Measurements from ENCODE around the gene MSGN1.

The MSGN1 gene

GRCh38 chr2:17805166-17805565, 11.1 kb upstream of the MSGN1 start:
- Histone ChIP-seq H3K9ac (ENCODE audit: low read length) (no peak overlapping the region), H3K4me3 (ENCODE audit: low read depth, low read length, poor library complexity, severe bottlenecking) (no peak overlapping the region), H3K27ac (ENCODE audit: low read depth, low read length, poor library complexity, severe bottlenecking) (no peak overlapping the region), H3F3A (ENCODE audit: insufficient read depth, low read length) (no peaks in the 10 kb centered on the region), H3K4me2 (ENCODE audit: low read length) (no peak overlapping the region), H3K79me2 (ENCODE audit: insufficient read depth, low read length) (no peaks in the 10 kb centered on the region), H3K4me1 (ENCODE audit: insufficient read depth, low read length, severe bottlenecking) (no peaks in the 10 kb centered on the region), H4K20me1 (ENCODE audit: insufficient read depth, low read length) (no peaks in the 10 kb centered on the region), H2AFZ (ENCODE audit: low read length) (no peak overlapping the region), H3K9me2 (ENCODE audit: low read depth, low read length) (no peaks in the 10 kb centered on the region), H3K27me3 (ENCODE audit: insufficient read depth, low read length) (no peaks in the 10 kb centered on the region), H3K36me3 (ENCODE audit: insufficient read depth, low read length) (no peaks in the 10 kb centered on the region), H3K9me3 (ENCODE audit: low read length) (no peaks in the 10 kb centered on the region)
- TF ChIP-seq CTCF (IDR thresholded peaks at IDR 0.05; ENCODE audit: low read length) (no peak), EZH2 (IDR thresholded peaks at IDR 0.05; ENCODE audit: borderline replicate concordance, low read length) (no peak)

GRCh38 chr2:17805717-17806363, 10.4 kb upstream of the MSGN1 start:
- H3K27ac ChIP-seq (ENCODE audit: low read depth, low read length, poor library complexity, severe bottlenecking), result no peak overlapping the region
- no peak for TF ChIP-seq CTCF (IDR thresholded peaks at IDR 0.05; ENCODE audit: low read length)
- TF ChIP-seq EZH2 (IDR thresholded peaks at IDR 0.05; ENCODE audit: borderline replicate concordance, low read length), result no peak
- H3K36me3 ChIP-seq (ENCODE audit: insufficient read depth, low read length), result no peaks in the 10 kb centered on the region
- H3K4me3 ChIP-seq (ENCODE audit: low read depth, low read length, poor library complexity, severe bottlenecking), result no peak overlapping the region
- H3F3A ChIP-seq (ENCODE audit: insufficient read depth, low read length), result no peaks in the 10 kb centered on the region
- no peak overlapping the region for H3K4me2 ChIP-seq (ENCODE audit: low read length)
- no peak overlapping the region for H3K9ac ChIP-seq (ENCODE audit: low read length)
- H3K9me2 ChIP-seq (ENCODE audit: low read depth, low read length), result no peaks in the 10 kb centered on the region
- no peaks in the 10 kb centered on the region for H3K4me1 ChIP-seq (ENCODE audit: insufficient read depth, low read length, severe bottlenecking)
- H4K20me1 ChIP-seq (ENCODE audit: insufficient read depth, low read length), result no peaks in the 10 kb centered on the region
- H3K79me2 ChIP-seq (ENCODE audit: insufficient read depth, low read length), result no peaks in the 10 kb centered on the region
- no peak overlapping the region for H2AFZ ChIP-seq (ENCODE audit: low read length)
- H3K9me3 ChIP-seq (ENCODE audit: low read length), result no peaks in the 10 kb centered on the region
- H3K27me3 ChIP-seq (ENCODE audit: insufficient read depth, low read length), result no peaks in the 10 kb centered on the region

- no peak overlapping the region for H3K4me2 ChIP-seq (ENCODE audit: low read length)
- no peaks in the 10 kb centered on the region for H3F3A ChIP-seq (ENCODE audit: insufficient read depth, low read length)
- no peaks in the 10 kb centered on the region for H3K4me1 ChIP-seq (ENCODE audit: insufficient read depth, low read length, severe bottlenecking)
- no peak overlapping the region for H2AFZ ChIP-seq (ENCODE audit: low read length)
- H3K36me3 ChIP-seq (ENCODE audit: insufficient read depth, low read length), result no peaks in the 10 kb centered on the region
- H3K79me2 ChIP-seq (ENCODE audit: insufficient read depth, low read length), result no peaks in the 10 kb centered on the region
- H3K9ac ChIP-seq (ENCODE audit: low read length), result no peak overlapping the region
- no peaks in the 10 kb centered on the region for H3K27me3 ChIP-seq (ENCODE audit: insufficient read depth, low read length)
- H3K4me3 ChIP-seq (ENCODE audit: low read depth, low read length, poor library complexity, severe bottlenecking), result no peak overlapping the region
- H3K27ac ChIP-seq (ENCODE audit: low read depth, low read length, poor library complexity, severe bottlenecking), result no peak overlapping the region
- H3K9me2 ChIP-seq (ENCODE audit: low read depth, low read length), result no peaks in the 10 kb centered on the region
- no peak for TF ChIP-seq EZH2 (IDR thresholded peaks at IDR 0.05; ENCODE audit: borderline replicate concordance, low read length)
- no peak for TF ChIP-seq CTCF (IDR thresholded peaks at IDR 0.05; ENCODE audit: low read length)
- H3K9me3 ChIP-seq (ENCODE audit: low read length), result no peaks in the 10 kb centered on the region
- H4K20me1 ChIP-seq (ENCODE audit: insufficient read depth, low read length), result no peaks in the 10 kb centered on the region
Observed at GRCh38 chr2:17813010-17813741, 3.1 kb upstream of the MSGN1 start.

Data from OCI-LY1 (cell line).